ENCODE results near the gene FBXL20. TPM values are rescaled to one million over a fixed set of nuclear protein-coding genes. Genes with fewer than 3 reads are reported as not detected.
"Not testable (repeated sequence)": the region's sequence is repeated elsewhere in the genome, so short reads cannot be mapped to it uniquely, and the experiment has no call there.

FBXL20 gene
- polyA plus RNA-seq, 1 of the 3 experiments (the other 2 are of a cell fraction): 2.2 TPM

DNA sequence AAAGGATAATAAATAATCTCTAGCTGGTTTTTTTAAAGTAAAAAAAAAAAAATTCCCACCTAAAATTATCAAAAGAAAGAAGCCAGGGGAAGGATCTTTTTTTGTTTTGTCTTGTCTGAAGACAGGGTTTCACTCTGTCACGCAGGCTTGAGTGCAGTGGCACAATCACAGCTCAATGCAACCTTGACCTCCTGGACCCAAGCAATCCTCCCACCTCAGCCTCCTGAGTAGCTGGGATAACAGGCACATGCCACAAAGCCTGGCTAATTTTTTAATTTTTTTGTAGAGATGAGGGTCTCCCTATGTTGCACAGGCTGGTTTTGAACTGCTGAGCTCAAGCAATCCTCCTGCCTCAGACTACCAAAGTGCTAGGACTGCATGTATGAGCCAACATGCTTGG, 97.2 kb downstream of the FBXL20 start (continued):
- TF ChIP-seq RCOR1 (IDR thresholded peaks at IDR 0.05; ENCODE audit: low read length): no peak
- no peak for TF ChIP-seq JUND (IDR thresholded peaks at IDR 0.05)
- no peak for TF ChIP-seq NFIC (IDR thresholded peaks at IDR 0.05; ENCODE audit: borderline replicate concordance)
- no peak for TF ChIP-seq MAX (IDR thresholded peaks at IDR 0.05; ENCODE audit: low read depth)
- no peak for TF ChIP-seq ELF1 (IDR thresholded peaks at IDR 0.05)
- TF ChIP-seq RFX5 (IDR thresholded peaks at IDR 0.05; ENCODE audit: low read length): no peak
- no peak for TF ChIP-seq RXRA (IDR thresholded peaks at IDR 0.05; ENCODE audit: borderline replicate concordance, low read depth)

- H3K36me3 ChIP-seq (replicated peaks in 1 of 2; ENCODE audit: control insufficient read depth in 1 of 2, insufficient read depth in 2 of 2, low read length in 1 of 2): peaks cover 10 to 24% of the 10 kb centered on the region in 2 experiments
- CTCF ChIA-PET: no interaction called here
- no peak overlapping the region for H3K9ac ChIP-seq
- H3K4me1 ChIP-seq (ENCODE audit: control insufficient read depth in 1 of 2, insufficient read depth in 2 of 2, low read depth in 1 of 2, low read length in 1 of 2): no peaks in the 10 kb centered on the region
- H3K27me3 ChIP-seq (ENCODE audit: insufficient read depth): no peaks in the 10 kb centered on the region
- H3K27ac ChIP-seq (ENCODE audit: low read depth in 2 of 2, low read length in 1 of 2): no peak overlapping the region
- H3F3A ChIP-seq (replicated peaks; ENCODE audit: insufficient read depth): peaks cover 3% of the 10 kb centered on the region
- no peak for DNase-seq
- no peak overlapping the region for H3K4me2 ChIP-seq
- TF ChIP-seq PBX3 (IDR thresholded peaks at IDR 0.05) (no peak), RFX5 (IDR thresholded peaks at IDR 0.05; ENCODE audit: low read length) (no peak), TCF12 (IDR thresholded peaks at IDR 0.05) (no peak)
- H3K79me2 ChIP-seq (ENCODE audit: insufficient read depth): no peaks in the 10 kb centered on the region
- H3K9me3 ChIP-seq: no peaks in the 10 kb centered on the region
- no peak overlapping the region for H2AFZ ChIP-seq (ENCODE audit: low read depth)
- H3K9me2 ChIP-seq: no peaks in the 10 kb centered on the region
- H3K4me3 ChIP-seq (ENCODE audit: low read depth in 2 of 2, low read length in 1 of 2): no peak overlapping the region
- no peaks in the 10 kb centered on the region for H4K20me1 ChIP-seq (ENCODE audit: insufficient read depth)
- POLR2A ChIA-PET: no interaction called here
Observed at GRCh38 chr17:39294060-39294459, 107.4 kb downstream of the FBXL20 start.

- WGBS (ENCODE audit: low lambda C conversion rate): 95% methylated on average over 8 of the region's 8 CpGs
- H4K20me1 ChIP-seq (ENCODE audit: insufficient read depth); POLR2A ChIA-PET; H3K9me2 ChIP-seq; H3K79me2 ChIP-seq (ENCODE audit: insufficient read depth); H3K4me2 ChIP-seq; H3K4me1 ChIP-seq (ENCODE audit: control insufficient read depth in 1 of 2, insufficient read depth in 2 of 2, low read depth in 1 of 2, low read length in 1 of 2); DNase-seq; H3K27me3 ChIP-seq (ENCODE audit: insufficient read depth); H3K9me3 ChIP-seq; H3K27ac ChIP-seq (ENCODE audit: low read depth in 2 of 2, low read length in 1 of 2); H2AFZ ChIP-seq (ENCODE audit: low read depth); CTCF ChIA-PET; H3K4me3 ChIP-seq (ENCODE audit: low read depth in 2 of 2, low read length in 1 of 2); H3F3A ChIP-seq (replicated peaks; ENCODE audit: insufficient read depth); H3K9ac ChIP-seq: not testable (repeated sequence)
- peaks cover 6 to 14% of the 10 kb centered on the region in 2 experiments for H3K36me3 ChIP-seq (replicated peaks in 1 of 2; ENCODE audit: control insufficient read depth in 1 of 2, insufficient read depth in 2 of 2, low read length in 1 of 2)
Observed at GRCh38 chr17:39292546-39292945, 108.9 kb downstream of the FBXL20 start.

DNA sequence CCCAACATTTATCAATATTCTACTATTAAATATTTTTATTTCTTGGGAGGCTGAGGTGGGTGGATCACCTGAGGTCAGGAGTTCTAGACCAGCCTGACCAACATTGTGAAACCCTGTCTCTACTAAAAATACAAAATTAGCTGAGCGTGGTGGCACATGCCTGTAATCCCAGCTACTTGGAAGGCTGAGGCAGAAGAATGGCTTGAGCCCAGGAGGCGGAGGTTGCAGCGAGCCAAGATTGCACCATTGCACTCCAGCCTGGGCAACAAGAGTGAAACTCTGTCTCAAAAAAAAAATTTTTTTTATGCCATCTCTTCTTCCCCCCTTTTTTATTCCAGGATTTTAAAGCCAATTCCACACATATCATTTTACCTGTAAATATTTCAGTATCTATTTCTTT, 114.9 kb downstream of the FBXL20 start:
- H3K9me3 ChIP-seq; H4K20me1 ChIP-seq (ENCODE audit: insufficient read depth); H3K27ac ChIP-seq (ENCODE audit: low read depth in 2 of 2, low read length in 1 of 2); H3K27me3 ChIP-seq (ENCODE audit: insufficient read depth); H2AFZ ChIP-seq (ENCODE audit: low read depth); H3K4me2 ChIP-seq; H3K79me2 ChIP-seq (ENCODE audit: insufficient read depth); H3F3A ChIP-seq (replicated peaks; ENCODE audit: insufficient read depth); H3K4me1 ChIP-seq (ENCODE audit: control insufficient read depth in 1 of 2, insufficient read depth in 2 of 2, low read depth in 1 of 2, low read length in 1 of 2); DNase-seq; POLR2A ChIA-PET; H3K9ac ChIP-seq; H3K4me3 ChIP-seq (ENCODE audit: low read depth in 2 of 2, low read length in 1 of 2); H3K9me2 ChIP-seq: not testable (repeated sequence)
- H3K36me3 ChIP-seq (replicated peaks in 1 of 2; ENCODE audit: control insufficient read depth in 1 of 2, insufficient read depth in 2 of 2, low read length in 1 of 2): peaks cover 0 to 12% of the 10 kb centered on the region in 2 experiments
- CTCF ChIA-PET: interaction anchor here (1.0 kb wide), 1 partner anchor 40 kb away, joined by 4 read pairs; no protein-coding TSS in a partner anchor
- WGBS (ENCODE audit: low lambda C conversion rate): 97% methylated on average over 3 of the region's 3 CpGs

Data from SK-N-SH (cell line).